Left colon (tissue), 2 donors: ENCODE results near the gene DOCK10. TPM values are rescaled to one million over a fixed set of nuclear protein-coding genes. Genes with fewer than 3 reads are reported as not detected.

Source experiments
- ATAC-seq: fragments of 200-7000 bp; cut with Tn5 transposase; one replicate; pipeline ENCODE4 v1.9.1; 2020; ENCODE audit warnings: mild to moderate bottlenecking, moderate library complexity
- DNase-seq, 2 donors: peaks; one replicate each; pipeline ENCODE4 v3.0.0-alpha.2; 2020
- intact Hi-C, 2 donors: fragments of 100-400 bp; cut with DNase I in 1 of 2; cut with micrococcal nuclease in 1 of 2; formaldehyde crosslinking; loops; one replicate each; pipeline versions ENCODE4 v1.11.2 to v1.14.0; 2022; cut with DNase I, micrococcal nuclease
- total RNA-seq, 2 donors: library from RNA; stranded (reverse); fragmentation: NEBNext Ultra II Directional; extraction: Animal tissue kit (Norgen Biotek cat#: 25700); gene quantifications; one replicate each; pipeline ENCODE4 v1.2.1, GENCODE V29; 2021
- donor health status: DM: no; HTN: no; CAD: no.
- donor health status: DM: yes; HTN: yes; CAD: no.

The DOCK10 gene
- total RNA-seq, 2 donors from 2014 or later = 11.9 to 14.0 TPM

DNA sequence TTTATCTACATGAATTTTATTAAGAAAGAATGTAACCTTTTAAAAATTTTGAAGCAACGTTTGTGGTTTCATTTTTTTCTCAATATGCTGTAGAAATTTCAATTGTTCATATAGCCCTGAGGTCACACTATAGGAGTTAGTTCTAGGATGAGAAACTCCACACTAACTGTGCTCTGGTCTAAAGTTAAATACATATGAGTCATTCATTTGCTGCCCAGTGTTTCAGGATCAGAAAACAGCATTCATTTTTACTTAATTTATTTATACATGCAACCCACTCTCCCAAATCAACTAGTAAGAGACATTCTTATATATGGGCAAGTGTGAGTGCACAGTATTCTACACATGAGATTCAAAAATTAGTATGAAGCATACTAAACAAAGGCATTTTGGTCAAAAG lies 137.9 kb downstream of the DOCK10 start:
- intact Hi-C loops = no loop called here
- DNase-seq = no peak
- no peak for ATAC-seq

DNA sequence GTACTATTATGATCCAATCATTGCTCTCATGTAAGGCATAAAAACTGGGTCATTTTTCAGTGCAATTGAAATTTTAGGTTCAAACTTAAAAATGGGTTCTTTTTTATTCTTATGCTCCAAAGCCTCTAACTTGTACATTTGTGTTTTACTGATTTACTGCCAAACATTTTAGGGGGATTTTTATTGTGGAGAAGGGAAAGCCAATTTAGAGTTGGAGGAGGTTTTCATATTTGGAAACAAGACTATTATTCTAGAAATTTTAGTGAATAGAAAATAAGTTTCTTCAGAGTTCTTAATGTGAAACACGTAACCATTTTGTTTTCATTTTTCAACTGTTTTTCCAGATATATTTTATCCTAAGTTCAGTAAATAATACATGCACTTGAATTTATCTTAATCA lies 138.6 kb downstream of the DOCK10 start:
- DNase-seq (no peak), ATAC-seq (no peak)
- intact Hi-C loops = no loop called here

DNA sequence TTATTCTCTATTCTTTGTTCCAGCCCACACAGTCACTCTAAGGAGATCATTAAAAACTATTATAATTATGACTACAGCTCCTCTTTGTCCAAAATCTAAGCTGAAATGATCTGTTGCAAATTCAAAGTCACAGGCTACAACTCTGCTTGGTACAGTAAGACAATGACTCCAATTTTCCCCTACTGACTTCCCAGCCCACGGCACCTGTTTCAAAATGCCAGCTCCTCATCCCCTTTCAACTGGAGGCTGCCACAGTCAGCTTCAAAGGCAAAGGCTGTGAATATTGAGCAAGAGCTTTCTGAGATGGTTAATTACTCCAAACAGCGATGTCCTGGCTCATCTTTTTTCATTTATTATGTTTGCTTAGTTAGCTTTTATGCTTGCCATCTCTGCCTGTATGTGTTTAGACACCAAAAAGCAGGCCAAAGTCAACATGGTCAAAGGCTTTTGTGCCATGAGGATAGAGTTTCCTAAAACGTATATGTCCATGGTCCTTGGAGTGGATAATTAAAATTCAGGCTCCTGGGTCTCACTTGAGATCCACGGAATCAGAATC lies 141.1 kb downstream of the DOCK10 start:
- ATAC-seq = no peak
- DNase-seq = no peak
- intact Hi-C loops = no loop called here

- intact Hi-C loops = no loop called here
- no peak for ATAC-seq
- no peak for DNase-seq
Observed at GRCh38 chr2:224895377-224895776, 146.9 kb downstream of the DOCK10 start.

DNA sequence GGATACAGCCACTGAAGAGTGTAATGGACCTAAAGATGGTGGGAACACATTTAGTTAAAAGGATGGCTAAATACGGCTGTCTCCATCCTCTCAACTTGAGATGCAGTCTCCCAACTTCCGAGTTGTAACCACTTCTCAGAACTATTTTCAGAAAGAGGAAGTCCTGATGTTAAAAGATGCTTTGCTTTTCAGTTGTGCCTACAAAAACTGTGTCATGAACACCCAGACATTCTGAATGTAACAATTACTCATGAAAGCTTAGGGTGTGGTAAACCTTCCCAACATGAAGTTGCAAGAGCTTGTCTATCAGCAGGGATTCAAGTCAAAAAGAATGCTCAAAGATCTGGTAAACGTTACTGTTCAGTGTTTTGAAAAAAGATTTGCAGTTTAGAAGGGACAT lies 147.9 kb downstream of the DOCK10 start:
- DNase-seq (no peak), ATAC-seq (no peak)
- intact Hi-C loops = no loop called here

- intact Hi-C loops = no loop called here
- DNase-seq = no peak
- ATAC-seq = no peak
Observed at GRCh38 chr2:224893848-224894247, 148.4 kb downstream of the DOCK10 start.

DNA sequence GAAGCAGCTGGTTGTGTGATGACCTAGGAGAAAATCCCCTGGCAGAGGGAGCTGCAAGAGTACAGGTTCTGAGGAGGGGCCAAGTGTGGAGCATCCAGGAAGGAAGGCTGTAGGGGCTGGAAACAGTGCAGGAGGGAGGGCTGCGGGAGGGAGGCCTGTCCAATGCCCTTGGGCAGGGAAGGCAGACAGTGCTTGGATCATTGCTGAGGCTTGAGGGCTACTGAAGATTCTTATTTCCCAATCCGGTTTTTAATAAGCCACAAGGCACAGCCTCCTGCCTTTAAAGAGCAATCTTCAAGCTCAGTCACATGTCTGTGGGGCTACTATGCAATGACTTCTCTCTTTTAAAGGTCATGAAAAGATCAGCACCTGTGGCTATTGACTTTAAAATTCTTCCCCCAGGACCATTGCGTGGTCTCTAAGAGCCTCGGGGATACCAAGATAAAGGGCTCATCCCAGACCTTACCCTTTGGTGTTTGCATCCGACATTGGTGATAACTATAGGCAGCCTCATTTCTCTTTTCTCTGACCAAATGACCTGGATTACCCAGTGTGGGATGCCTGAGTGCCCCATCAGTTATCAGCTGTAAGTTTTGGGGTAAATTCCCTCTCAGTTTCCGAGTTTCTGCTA lies 149.6 kb downstream of the DOCK10 start:
- intact Hi-C loops = no loop called here
- DNase-seq (no peak), ATAC-seq (no peak)

DNA sequence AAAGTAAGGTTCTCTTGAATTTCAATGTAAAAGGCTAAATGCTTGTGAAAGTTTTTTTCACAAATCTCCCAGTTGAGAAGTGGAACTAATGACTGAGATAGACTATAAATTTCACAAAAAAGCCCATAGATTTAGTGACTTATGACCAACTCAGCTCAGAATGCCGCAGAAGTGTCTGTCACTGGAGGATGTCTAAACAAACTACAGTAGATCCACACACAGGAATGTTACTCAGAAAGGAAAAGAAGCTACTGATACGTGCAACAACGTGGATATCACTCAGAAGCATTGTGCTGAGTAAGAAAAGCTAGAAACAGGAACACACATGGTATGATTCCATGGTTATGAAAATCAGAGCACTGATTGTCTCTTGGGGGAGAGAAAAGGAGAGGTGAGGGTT lies 151.9 kb downstream of the DOCK10 start:
- ATAC-seq (no peak), DNase-seq (no peak)
- intact Hi-C loops = no loop called here

- intact Hi-C loops = no loop called here
- no peak for DNase-seq
- no peak for ATAC-seq
Observed at GRCh38 chr2:224887141-224887540, 155.1 kb downstream of the DOCK10 start.

GRCh38 chr2:224885836-224886547 lies 156.3 kb downstream of the DOCK10 start:
- no peak for DNase-seq
- no peak for ATAC-seq
- intact Hi-C loops = no loop called here

DNA sequence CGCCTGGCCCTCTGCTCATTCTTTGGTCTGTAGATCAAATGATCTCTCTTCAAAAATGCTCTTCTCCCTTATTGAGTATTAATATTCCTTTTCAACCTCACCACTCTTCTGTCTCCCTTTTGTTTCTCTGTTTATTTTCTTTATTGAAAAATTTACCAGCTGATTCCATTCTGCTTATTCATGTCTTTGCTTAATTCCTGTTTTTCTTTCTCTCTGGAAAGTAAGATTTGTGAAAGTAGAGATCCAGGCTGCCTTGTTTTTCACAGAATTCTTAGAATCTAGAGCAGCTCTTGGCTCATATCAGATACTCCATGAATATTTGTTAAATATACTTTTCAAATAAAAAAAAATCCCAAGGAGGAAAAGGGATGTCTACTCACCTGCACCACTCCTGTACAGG lies 157.0 kb downstream of the DOCK10 start:
- ATAC-seq (no peak), DNase-seq (no peak)

DNA sequence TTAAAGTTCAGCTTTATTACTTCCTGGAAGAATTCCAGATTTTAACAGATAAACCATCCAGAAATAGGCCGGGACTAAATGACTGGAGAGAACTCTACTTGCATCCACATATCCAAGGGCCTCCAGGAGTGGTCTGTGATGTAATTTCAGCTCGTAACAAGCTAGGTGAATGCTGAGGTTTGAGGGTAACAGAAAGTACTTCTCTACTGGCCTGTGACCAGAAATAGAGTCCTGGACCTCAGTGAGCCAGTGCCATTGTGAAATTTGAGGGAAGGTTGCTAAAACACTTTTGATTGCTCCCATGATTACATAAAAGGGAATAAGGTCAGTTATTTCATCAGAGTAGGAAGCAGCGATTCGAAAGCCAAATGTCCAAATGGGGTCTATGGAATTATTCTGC lies 158.1 kb downstream of the DOCK10 start:
- ATAC-seq = no peak
- intact Hi-C loops = no loop called here

More for the DNA sequence above, 157.0 kb downstream of the DOCK10 start:
- intact Hi-C loops = no loop called here

DNA sequence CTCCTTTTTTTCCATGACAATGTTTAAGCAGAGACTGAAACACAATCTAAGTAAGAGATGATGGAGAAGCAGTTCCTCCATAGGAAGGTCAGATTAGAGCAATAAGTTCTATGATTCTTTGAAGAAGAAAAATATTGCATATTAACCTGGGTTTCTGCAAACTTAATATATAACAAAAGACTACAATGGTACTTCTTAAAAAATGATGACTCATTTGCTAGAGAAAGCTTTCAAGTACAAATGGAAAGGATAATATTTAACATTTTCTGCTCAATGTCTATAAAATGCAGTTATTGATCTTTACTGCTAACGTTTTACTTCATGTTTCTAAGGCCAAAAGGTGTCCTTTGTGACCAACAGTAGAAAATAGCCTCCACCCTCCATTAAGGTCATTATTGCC lies 158.6 kb downstream of the DOCK10 start:
- DNase-seq = no peak
- intact Hi-C loops = no loop called here
- ATAC-seq = no peak

More for the DNA sequence above, 158.1 kb downstream of the DOCK10 start:
- DNase-seq = no peak

- DNase-seq (no peak), ATAC-seq (no peak)
- intact Hi-C loops = no loop called here
Observed at GRCh38 chr2:224883172-224883516, 159.1 kb downstream of the DOCK10 start.

GRCh38 chr2:224882291-224883171 lies 159.7 kb downstream of the DOCK10 start:
- intact Hi-C loops = no loop called here
- DNase-seq (no peak), ATAC-seq (no peak)

DNA sequence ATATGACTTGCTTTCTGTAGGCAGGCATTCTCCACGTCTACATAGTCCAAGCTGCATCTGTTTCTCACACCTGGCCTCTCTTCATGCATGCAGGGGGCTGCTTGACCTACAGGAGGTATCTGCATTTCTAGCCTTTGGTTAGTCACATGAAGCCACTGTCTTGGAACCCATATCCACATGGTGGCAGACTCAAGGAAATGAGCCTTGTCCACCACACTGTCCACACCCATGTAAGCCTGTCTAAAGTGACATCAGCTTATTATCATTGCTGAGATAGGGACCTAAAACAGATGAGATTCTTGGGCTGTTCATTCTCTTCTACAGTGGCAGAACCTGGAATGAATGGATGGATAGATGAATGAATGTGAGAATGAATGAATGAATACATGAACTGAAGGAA lies 160.4 kb downstream of the DOCK10 start:
- ATAC-seq (peak; percentile 44), DNase-seq (no peak)
- intact Hi-C loops = no loop called here

DNA sequence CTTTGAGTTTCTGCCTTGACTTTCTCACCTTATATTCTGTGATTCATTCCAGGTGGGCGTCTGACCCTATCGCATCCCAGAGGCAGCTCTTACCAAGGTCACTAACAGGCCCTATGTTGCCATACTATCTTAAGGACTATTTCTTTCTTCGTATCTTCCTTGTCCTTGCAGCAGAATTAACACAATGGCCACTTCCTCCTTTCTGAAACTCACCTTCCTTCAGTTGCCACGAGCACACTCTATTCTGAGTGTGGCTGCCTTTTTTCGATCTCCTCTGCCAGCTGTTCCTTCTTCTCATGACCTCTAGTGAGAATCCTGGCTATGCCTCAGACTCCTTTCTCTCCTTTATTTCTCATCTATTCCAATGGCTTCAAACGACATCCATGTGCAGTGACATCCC lies 165.7 kb downstream of the DOCK10 start:
- no peak for DNase-seq
- intact Hi-C loops = no loop called here
- ATAC-seq = no peak

GRCh38 chr2:224875841-224876240 lies 166.4 kb downstream of the DOCK10 start:
- intact Hi-C loops = no loop called here
- no peak for ATAC-seq
- no peak for DNase-seq

DNA sequence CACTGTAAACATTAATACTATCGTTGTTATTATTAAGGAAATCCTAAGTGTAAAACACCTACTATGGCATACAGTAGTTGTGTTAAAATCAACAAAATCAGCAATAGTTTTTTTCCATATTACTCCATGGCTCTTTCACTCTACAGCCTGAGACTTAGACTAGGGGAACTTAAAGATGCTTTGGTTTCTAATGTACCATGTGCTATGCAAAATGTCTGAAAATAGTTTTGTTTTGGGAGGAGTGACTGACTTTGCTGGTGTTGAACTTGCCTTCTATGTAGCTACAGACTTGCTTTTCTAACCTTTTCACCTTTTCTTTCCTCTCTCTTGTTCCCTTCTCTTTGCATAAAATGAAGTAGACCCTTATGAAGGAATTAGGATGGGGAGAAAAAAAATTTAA lies 167.1 kb downstream of the DOCK10 start:
- intact Hi-C loops = no loop called here
- DNase-seq (no peak), ATAC-seq (no peak)

DNA sequence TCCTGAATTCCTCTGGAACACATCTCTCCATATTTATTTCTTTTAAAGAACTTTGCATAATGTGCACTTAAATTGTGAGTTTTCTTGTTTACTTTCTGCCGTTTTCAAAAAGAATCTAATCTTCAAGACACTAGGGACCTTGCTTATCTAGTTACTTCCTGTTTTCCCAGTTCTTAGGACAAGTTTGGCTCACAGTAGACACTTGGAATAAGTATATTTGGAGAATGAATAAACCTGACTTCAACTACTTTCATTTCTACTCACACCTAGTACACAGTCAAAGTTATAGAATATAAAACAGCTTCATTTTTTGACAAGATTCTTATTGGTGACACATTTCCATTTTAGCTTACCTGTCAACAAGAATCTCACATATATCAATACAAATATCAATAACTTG lies 170.5 kb downstream of the DOCK10 start:
- DNase-seq (no peak), ATAC-seq (no peak)
- intact Hi-C loops = no loop called here
